Activated naive CD4-positive, alpha-beta T cell treated with anti-CD3 and anti-CD28 coated beads, Interleukin-2, amount 10 ng/mL, durations not matched to agents 7 days and 5 days (primary cell): ENCODE measurements around the gene MYADML2.
A peak's percentile ranks its signal among the peaks of the same experiment; 100 is the strongest.

Experiments used
- CTCF ChIA-PET: fragments of 350-600 bp; sonication (Branson Sonifier 250); formaldehyde crosslinking; loops from one replicate; lab custom pipeline; 2021; ENCODE audit warnings: antibody characterized with exemption; lab: Charles Lee
- DNase-seq: peaks from one replicate; pipeline ENCODE4 v3.0.0-alpha.2; 2020
- H3K27ac Mint-ChIP-seq: one replicate; pipeline ENCODE4 v1.8.0; 2021; ENCODE audit warnings: mild to moderate bottlenecking, moderate library complexity, mixed read lengths
- H3K27me3 Mint-ChIP-seq: one replicate; pipeline ENCODE4 v1.8.0; 2021; ENCODE audit warnings: mild to moderate bottlenecking, mixed read lengths
- H3K36me3 Mint-ChIP-seq: one replicate; pipeline ENCODE4 v1.8.0; 2021; ENCODE audit warnings: mixed read lengths
- H3K4me1 Mint-ChIP-seq: one replicate; pipeline ENCODE4 v1.8.0; 2021; ENCODE audit warnings: mixed read lengths
- H3K4me3 Mint-ChIP-seq: one replicate; pipeline ENCODE4 v1.8.0; 2021; ENCODE audit warnings: mild to moderate bottlenecking, moderate library complexity, mixed read lengths
- H3K9me3 Mint-ChIP-seq: one replicate; pipeline ENCODE4 v1.8.0; 2021; ENCODE audit warnings: mixed read lengths

Gene MYADML2

DNA sequence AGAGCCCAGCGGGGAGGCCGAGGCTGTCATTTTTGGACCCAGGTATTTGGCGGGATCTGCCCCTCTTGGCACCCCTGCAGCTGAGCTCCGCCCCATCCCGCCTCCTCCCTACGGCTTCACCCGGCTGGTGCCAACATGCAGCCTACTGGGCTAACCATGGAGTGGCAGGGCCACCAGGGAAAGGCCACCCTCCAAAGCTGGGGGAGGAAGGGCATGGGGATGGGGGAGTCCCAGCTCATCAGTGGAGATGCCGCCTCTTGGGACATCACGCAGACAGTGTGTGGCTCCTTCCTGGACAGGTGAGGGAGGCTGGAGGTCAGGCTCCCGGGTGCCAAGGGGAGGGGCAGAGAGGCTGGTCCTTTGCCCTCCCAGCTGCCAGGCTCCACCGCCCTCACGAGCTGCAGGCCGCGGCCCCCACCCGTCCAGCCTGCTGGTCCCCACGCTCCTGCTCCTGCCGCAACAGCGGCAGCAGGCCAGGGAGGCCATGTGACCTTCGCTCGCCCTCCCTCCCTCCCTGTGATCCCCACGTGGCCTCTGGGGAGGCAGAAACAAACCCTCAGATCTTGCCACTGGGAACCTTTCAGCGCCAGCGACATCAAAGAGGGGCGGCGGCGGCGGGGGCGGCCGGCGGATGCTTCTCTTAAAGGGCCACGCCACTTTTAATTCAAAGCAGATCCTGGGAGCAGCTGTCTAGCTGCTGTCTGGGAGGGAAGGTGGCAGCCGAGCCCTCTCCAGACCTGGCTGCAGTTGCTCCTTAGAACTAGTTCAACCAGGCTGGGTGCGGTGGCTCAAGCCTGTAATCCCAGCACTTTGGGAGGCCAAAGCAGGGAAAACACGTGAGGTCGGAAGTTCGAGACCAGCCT is 20.7 kb upstream of the MYADML2 start:
- H3K4me1 Mint-ChIP-seq: peaks cover 20% of the 10 kb centered on the region
- peaks cover 50% of the 10 kb centered on the region for H3K27me3 Mint-ChIP-seq
- peak overlapping the region; percentile 85 for H3K27ac Mint-ChIP-seq
- H3K36me3 Mint-ChIP-seq: no peaks in the 10 kb centered on the region
- H3K4me3 Mint-ChIP-seq: peak overlapping the region; percentile 43
- peak; percentile 95 for DNase-seq
- peaks cover 4% of the 10 kb centered on the region for H3K9me3 Mint-ChIP-seq
- CTCF ChIA-PET: interaction anchor here (0.6 to 2.8 kb wide), 4 partner anchors 8 to 103 kb away, joined by 3 to 18 read pairs (median 4); partner anchors contain the start of gene CENPX

DNA sequence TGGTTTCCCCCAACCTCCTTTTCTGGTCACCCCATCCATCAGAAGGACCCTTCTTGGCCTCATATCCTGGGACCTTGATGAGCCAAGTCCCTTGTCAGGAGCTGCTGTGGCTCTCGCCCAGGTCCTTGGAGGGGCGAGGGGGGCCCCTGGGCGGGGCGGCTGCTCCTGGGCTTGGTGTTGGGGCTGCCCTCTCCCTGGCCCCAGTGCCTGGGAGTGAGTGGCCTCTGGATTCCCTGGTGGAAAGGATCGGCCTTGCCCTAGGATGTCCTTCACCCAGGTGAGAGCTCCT is 20.2 kb upstream of the MYADML2 start:
- DNase-seq: no peak
- peaks cover 55% of the 10 kb centered on the region for H3K27me3 Mint-ChIP-seq
- peaks cover 22% of the 10 kb centered on the region for H3K4me1 Mint-ChIP-seq
- H3K9me3 Mint-ChIP-seq: no peaks in the 10 kb centered on the region
- CTCF ChIA-PET: interaction anchor here (0.6 to 2.8 kb wide), 3 partner anchors 24 to 103 kb away, joined by 3 to 18 read pairs (median 3); partner anchors contain the start of gene CENPX
- H3K27ac Mint-ChIP-seq: no peak overlapping the region
- H3K36me3 Mint-ChIP-seq: no peaks in the 10 kb centered on the region
- no peak overlapping the region for H3K4me3 Mint-ChIP-seq

DNA sequence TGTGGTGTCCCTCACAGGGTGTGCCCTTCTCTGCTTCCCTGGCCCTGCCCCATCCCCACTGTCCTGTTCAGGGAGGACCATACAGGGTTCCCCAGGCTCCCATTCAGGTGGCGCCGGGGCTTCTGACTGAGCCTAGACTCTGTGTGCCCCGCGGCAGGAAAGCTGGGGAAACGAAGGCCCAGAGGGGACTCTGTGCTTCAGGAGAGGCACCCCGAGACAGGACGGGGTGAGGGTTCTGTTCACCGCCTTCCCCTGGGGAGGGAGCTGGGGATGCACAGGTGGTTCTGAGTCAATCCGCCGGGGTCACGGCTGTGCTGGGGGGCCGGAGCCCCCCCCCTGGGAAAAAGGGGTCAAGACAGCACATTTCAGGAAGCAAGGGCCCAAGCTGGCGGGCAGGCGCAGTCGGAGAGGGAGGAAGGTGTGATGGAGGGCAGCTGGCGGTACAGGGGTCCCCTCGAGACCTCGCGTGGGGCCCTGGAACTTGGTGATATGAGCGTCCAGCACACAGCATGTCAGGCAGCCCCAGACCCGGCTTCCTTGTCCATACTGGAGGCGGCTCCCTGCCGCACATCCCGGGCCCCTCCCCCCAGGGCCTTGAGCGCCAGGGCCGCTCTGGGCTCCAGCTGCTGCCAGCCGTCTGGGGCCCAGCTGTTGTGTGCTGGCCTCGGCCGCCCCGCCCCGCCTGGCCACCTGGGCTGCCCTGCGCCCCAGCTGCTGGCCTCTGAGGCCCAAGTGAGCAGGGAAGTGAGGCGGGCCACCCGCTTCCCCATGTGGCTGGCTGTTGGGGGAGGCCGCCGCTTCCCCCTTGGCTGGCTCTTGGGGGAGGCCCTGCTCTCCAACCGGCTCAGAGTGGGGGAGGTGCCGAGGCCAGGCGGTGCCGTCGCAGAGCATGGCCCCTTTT is 19.6 kb upstream of the MYADML2 start:
- CTCF ChIA-PET: interaction anchor here (2.8 kb wide), 1 partner anchor 55 kb away, joined by 18 read pairs; the partner anchor contains the start of gene CENPX
- no peak overlapping the region for H3K4me3 Mint-ChIP-seq

DNA sequence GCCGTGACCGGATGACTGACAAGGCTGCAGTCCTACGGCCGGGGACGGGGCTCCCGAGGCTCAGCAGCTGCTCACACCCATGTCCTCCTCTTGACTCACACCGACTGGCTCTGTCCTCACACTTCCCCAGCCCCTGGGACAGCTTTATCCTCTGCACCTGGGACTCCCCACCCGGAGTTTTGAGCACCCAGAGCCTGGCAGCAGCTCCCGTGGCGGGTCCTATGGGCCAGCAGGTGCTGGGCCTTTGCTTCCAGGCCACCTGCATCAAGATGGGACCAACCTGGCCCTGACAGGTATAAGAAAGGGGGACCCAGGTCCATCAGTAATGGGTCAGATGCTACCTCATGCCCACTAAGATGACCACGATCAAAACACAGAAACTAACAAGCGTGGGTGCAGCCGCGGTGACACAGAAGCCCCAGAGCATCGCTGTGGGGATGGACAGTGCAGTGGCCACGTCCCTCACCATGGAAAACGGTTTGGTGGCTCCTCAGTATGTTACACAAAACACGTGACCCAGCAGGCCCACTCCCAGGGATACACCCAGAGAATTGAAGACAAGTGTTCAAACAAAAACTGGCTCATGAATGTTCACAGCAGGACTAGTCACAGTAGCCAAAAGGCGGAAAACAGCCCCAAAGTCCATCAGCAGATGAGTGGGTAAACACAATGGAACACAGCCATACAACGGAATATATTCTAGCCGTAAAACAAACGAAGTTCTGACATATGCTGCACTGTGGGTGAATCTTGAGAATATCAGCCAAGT is 17.2 kb upstream of the MYADML2 start:
- Mint-ChIP-seq H3K36me3 (no peaks in the 10 kb centered on the region), H3K9me3 (no peaks in the 10 kb centered on the region), H3K27ac (no peak overlapping the region), H3K4me1 (peaks cover 22% of the 10 kb centered on the region), H3K27me3 (peaks cover 61% of the 10 kb centered on the region), H3K4me3 (no peak overlapping the region)
- CTCF ChIA-PET: interaction anchor here (0.6 kb wide), 1 partner anchor 124 kb away, joined by 3 read pairs; no protein-coding TSS in a partner anchor
- no peak for DNase-seq

More for the DNA sequence above, 19.6 kb upstream of the MYADML2 start:
- Mint-ChIP-seq H3K27me3 (peaks cover 58% of the 10 kb centered on the region), H3K4me1 (peaks cover 22% of the 10 kb centered on the region), H3K27ac (no peak overlapping the region), H3K36me3 (no peaks in the 10 kb centered on the region), H3K9me3 (no peaks in the 10 kb centered on the region)
- no peak for DNase-seq

DNA sequence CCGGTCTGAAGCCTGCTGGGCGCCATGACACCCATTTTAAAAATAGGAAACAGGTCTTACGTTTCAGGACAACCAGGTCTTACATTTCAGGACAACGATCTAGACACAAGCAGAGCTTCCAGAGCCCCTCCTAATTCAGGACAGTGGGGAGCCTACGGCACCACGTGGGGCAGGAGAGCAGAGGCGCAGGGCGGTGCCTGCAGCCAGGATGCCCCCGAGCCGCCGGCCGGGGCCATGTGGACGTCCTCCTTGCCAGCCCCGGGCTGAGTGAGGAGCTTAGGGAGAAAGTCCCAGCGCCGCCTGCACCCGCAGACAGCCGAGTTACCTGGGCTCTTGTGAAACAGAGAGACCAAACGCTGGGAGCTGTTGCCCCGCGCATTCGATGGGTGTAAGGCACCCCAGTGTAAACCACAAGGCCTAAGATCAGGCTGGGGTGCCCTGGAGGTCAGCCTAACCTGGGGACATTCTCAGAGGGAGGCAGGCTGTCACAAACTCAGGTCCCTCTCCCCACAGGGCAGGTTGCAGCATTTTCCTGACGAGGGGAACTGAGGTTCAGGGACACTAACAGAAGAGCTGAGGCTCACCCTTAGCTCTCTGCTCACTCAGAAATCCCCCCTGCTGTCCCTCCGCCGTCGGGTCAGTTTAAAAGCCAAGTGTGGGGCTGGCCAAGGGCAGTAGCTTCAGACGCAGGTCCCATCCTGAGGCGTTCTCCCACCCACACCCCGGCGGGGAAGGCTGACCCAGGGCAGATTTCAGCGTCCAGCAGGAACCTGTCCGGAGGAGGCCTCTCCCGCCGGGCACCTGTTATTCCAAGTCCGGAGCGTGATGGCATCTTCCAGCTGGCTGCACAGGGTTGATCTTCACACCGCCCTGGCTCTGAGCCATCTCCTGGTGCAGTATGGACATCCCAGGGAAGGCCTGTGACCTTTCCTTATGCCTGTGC is 15.7 kb upstream of the MYADML2 start:
- H3K9me3 Mint-ChIP-seq: no peaks in the 10 kb centered on the region
- peak overlapping the region; percentile 23 for H3K4me3 Mint-ChIP-seq
- CTCF ChIA-PET: interaction anchor here (0.6 to 4.7 kb wide), 3 partner anchors 58 to 592 kb away, joined by 3 to 103 read pairs (median 3); partner anchors contain the start of genes CENPX and LRRC45
- H3K4me1 Mint-ChIP-seq: peaks cover 12% of the 10 kb centered on the region
- DNase-seq: no peak
- peak overlapping the region; percentile 74 for H3K27ac Mint-ChIP-seq
- H3K27me3 Mint-ChIP-seq: peaks cover 76% of the 10 kb centered on the region
- no peaks in the 10 kb centered on the region for H3K36me3 Mint-ChIP-seq

DNA sequence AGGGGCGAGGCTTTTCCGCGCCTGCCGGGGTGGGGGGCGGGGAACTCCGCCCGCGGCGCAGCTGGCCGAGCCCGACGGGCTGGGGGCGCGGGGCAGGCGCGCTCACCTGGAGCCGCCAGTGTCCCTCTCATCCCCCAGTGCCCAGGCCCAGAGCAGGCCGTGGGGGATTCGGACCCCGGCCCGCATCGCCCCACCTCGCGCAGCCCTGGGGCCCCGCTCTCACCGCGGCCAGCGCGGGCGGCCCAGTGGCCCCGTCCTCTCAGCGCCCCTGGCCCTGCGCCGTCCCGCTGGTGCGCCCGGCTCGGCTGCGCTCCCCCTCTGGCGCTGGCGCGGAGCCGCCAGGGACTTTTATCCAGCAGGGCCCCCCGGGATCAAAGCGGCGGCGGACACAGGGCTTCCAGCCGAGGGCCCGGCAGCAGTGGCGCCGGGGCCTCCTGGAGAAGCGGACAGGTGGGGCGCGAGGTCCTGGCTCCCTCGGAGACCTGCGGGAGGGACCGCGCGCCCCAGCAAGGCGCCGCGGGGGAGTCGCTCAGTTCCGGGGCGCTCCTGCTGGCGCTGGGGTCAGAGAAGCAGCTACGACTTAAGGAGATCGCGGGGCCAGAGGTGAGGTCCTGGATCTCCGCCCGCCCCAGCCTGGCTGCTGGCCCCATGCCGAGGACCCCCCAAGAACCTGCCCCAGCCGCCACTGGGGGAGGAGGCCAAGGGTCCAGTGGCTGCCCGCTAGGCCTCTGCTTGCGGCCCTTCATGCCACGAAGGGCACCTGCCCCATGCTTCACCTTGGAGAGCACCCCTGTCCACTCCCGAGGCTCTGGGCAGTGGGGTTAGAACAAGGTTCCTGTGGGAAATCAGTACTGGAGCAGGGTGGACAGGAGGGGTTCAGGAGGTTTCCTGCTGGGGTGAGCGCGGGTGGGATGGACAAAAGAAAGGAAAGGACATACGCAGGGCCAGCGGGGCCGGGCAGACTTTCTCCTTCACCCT is 14.8 kb upstream of the MYADML2 start:
- DNase-seq: no peak
- H3K27me3 Mint-ChIP-seq: peaks cover 86% of the 10 kb centered on the region
- H3K4me1 Mint-ChIP-seq: peaks cover 9% of the 10 kb centered on the region
- no peaks in the 10 kb centered on the region for H3K9me3 Mint-ChIP-seq
- CTCF ChIA-PET: interaction anchor here (4.7 kb wide), 1 partner anchor 59 kb away, joined by 103 read pairs; the partner anchor contains the start of genes CENPX and LRRC45
- peak overlapping the region; percentile 23 for H3K4me3 Mint-ChIP-seq
- H3K27ac Mint-ChIP-seq: peak overlapping the region; percentile 74
- H3K36me3 Mint-ChIP-seq: no peaks in the 10 kb centered on the region

DNA sequence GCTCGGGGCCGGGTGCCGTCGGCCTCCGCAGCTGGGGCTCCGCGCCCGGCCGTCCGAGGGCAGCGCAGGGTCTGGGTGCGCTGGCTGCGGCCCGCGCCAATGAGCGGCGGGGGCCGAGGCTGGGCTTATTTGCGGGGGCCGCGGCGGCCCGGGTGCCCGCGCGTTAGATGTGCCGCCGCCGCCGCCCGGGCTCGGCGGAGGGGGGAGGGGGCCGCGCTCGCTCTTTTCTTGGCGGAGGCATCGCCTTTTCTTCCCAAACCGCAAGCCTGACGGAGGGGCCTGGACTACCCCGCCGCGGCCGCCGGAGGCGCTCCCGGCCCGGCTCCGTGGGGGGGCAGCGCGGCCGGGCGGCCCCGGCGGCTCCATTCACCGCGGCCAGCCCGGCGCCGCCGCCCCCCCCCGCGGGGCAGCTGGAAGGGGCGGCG is 14.1 kb upstream of the MYADML2 start, which contains the start of gene NOTUM:
NOTUM (minus strand) TSS at position 101 of the 425 bp plus-strand sequence. CDS start 278 bp downstream, outside the sequence.
- H3K27ac Mint-ChIP-seq: no peak within 1 kb of the TSS
- H3K36me3 Mint-ChIP-seq: no peaks in the 10 kb centered on the region
- H3K4me3 Mint-ChIP-seq: no peak within 1 kb of the TSS
- H3K27me3 Mint-ChIP-seq: peaks cover 86% of the 10 kb centered on the region
- no peaks in the 10 kb centered on the region for H3K9me3 Mint-ChIP-seq
- DNase-seq: no peak
- H3K4me1 Mint-ChIP-seq: peaks cover 6% of the 10 kb centered on the region
- CTCF ChIA-PET: interaction anchor here (0.9 to 4.7 kb wide), 5 partner anchors 13 to 77 kb away, joined by 3 to 103 read pairs (median 9); partner anchors contain the start of genes CENPX, DCXR and LRRC45

DNA sequence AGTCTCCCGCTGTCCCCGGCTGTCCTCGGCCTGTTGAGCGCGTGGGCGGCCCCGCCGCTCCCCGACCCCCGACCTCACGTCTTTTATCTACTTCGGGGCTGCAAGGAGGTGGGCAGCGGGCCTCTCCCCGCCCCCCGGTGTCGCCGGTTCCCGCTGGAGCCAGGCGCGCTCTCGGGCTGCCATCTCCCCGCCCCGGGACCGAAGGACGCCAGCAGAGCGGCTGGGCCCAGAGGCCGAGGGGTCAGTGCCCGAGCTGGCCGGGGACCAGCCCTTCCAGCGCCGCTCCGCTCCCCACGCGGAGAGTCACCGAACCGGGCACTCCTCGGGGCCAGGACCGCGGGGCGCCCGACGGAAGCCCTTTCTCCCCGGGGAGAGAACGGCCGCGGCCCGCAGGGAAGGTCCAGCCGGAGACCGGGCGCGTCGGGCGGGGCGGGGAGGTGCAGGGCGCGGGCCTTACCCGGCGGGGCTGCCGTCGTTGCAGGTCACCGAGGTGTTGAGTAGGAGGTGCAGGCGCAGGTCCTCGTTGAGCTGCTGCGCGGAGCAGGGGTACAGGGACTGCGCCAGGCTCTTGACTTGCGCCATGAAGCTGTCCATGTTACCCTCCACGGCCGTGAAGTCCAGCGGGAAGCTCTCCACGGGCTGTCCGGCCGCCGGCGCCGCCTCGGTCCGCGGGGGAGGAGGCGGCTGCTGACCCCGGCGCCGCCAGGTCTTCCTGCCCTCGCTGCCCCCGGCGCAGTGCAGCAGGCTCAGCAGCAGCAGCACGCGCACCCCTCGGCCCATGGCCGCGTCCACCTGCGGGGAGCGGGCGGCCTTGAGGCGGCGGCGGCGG is 13.3 kb upstream of the MYADML2 start:
- no peak overlapping the region for H3K27ac Mint-ChIP-seq
- H3K4me1 Mint-ChIP-seq: peaks cover 6% of the 10 kb centered on the region
- no peak for DNase-seq
- H3K27me3 Mint-ChIP-seq: peaks cover 78% of the 10 kb centered on the region
- H3K36me3 Mint-ChIP-seq: no peaks in the 10 kb centered on the region
- CTCF ChIA-PET: interaction anchor here (0.6 to 4.7 kb wide), 14 partner anchors 8 to 343 kb away, joined by 3 to 103 read pairs (median 4); partner anchors contain the start of genes CENPX, DCXR and LRRC45
- H3K9me3 Mint-ChIP-seq: no peaks in the 10 kb centered on the region
- H3K4me3 Mint-ChIP-seq: no peak overlapping the region

DNA sequence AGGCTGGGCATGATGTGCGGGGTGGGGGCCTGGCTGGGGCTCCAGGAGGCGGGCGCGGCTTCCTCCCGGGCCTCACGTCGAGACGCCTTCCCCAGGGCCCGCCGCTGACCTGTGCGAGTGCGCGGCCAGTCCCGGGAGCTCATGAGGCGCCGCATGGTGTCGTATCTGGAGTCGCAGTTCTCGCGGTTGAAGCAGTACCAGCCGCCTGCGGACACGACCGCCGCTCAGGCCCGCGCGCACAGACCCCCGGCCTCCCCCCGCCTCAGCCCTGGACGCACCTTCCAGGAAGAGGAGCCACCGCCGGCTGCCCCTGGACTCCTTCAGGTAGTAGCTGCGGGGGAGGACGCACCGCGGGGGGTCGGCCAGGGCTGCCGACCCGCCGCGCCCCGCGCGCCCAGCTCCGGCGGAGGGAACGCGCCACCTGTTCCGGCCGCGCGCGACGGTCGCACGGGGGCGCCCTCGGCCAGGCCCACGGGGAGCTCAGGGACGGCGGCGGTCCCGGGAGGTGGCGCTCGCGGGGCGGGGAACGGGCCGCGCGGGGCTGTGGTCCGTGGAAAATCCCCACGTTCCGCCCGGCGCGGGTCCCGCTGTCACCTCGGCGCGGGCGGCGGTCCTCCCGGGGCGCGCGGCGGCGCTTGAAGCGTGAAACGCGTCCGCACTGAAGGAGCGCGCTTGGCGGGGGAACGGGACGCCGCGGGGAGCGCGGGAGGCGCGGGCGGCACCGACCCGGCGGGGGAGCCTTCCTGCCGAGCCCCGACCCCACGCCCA is 12.5 kb upstream of the MYADML2 start:
- DNase-seq: peak; percentile 82
- CTCF ChIA-PET: interaction anchor here (0.7 to 4.7 kb wide), 19 partner anchors 9 to 344 kb away, joined by 3 to 103 read pairs (median 4); partner anchors contain the start of genes ASPSCR1, CENPX, DCXR and LRRC45
- Mint-ChIP-seq H3K27ac (no peak overlapping the region), H3K9me3 (no peaks in the 10 kb centered on the region), H3K4me1 (peaks cover 6% of the 10 kb centered on the region), H3K27me3 (peaks cover 75% of the 10 kb centered on the region), H3K36me3 (no peaks in the 10 kb centered on the region), H3K4me3 (no peak overlapping the region)

DNA sequence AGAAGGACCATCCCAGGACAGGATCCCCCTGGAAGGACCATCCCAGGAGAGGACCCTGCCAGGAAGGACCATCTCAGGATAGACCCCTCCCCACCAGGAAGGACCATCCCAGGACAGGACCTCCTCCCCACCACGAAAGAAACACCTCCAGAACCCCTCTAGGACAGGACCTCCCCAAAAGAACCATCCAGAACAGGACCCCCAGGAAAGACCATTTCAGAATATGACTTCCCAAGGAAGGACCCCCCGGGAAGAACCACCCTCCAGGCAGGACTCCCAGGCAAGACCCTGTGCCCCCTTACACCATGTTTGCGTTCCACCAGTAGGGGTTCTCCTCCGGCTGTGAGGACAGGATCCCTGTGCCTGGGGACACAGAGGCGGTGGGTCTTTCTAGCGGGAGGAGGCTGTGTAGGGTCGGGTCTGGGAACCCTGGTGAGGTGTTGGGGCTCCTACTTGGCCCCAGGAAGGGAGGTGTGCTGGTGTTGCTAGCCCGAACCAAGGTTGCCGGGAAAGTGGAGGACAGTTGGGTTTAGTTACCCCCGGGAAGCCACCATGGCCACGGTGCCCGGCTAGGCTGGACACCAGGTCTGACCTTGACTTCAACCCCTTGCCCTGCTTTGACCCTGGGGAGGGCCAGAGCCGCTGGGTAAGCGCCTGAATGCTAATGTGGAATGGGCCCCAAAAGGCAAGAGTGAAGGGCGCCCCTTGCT is 11.8 kb upstream of the MYADML2 start:
- H3K27ac Mint-ChIP-seq: no peak overlapping the region
- no peaks in the 10 kb centered on the region for H3K36me3 Mint-ChIP-seq
- no peak for DNase-seq
- peaks cover 6% of the 10 kb centered on the region for H3K4me1 Mint-ChIP-seq
- H3K4me3 Mint-ChIP-seq: peak overlapping the region; percentile 45
- H3K27me3 Mint-ChIP-seq: peaks cover 68% of the 10 kb centered on the region
- H3K9me3 Mint-ChIP-seq: no peaks in the 10 kb centered on the region
- CTCF ChIA-PET: interaction anchor here (0.7 to 4.7 kb wide), 19 partner anchors 10 to 345 kb away, joined by 3 to 103 read pairs (median 4); partner anchors contain the start of genes ASPSCR1, CENPX, DCXR and LRRC45
